Fibroblast of lung (primary cell): Measurements from ENCODE around the gene PFDN2. TPM values are rescaled to one million over a fixed set of nuclear protein-coding genes. Genes with fewer than 3 reads are reported as not detected.
A peak's percentile ranks its signal among the peaks of the same experiment; 100 is the strongest.

ENCODE experiments used
- DNase-seq, 2 donors: peaks; one replicate each; pipeline versions ENCODE4 v3.0.0 to v3.0.0-alpha.2; 2010; ENCODE audit warnings: low read depth in 2 of 2
- H2AFZ ChIP-seq: 2 replicates; pipeline ENCODE4 v1.5.1; 2012; ENCODE audit warnings: low read length, control low read depth, inconsistent platforms
- H3K27ac ChIP-seq: 2 replicates; pipeline ENCODE4 v1.5.1; 2011; ENCODE audit warnings: low read length, control low read depth; ENCODE audit not compliant: insufficient read depth
- H3K27me3 ChIP-seq: 2 replicates; pipeline ENCODE4 v1.5.1; 2011; ENCODE audit warnings: mild to moderate bottlenecking, low read length; ENCODE audit not compliant: control insufficient read depth, insufficient read depth
- H3K36me3 ChIP-seq: 2 replicates; pipeline ENCODE4 v1.5.1; 2011; ENCODE audit warnings: low read length; ENCODE audit not compliant: control insufficient read depth, insufficient read depth
- H3K4me1 ChIP-seq: 2 replicates; pipeline ENCODE4 v1.5.1; 2011; ENCODE audit warnings: low read length; ENCODE audit not compliant: control insufficient read depth, insufficient read depth; ENCODE audit errors: extremely low read depth
- H3K4me2 ChIP-seq: 2 replicates; pipeline ENCODE4 v1.5.1; 2011; ENCODE audit warnings: low read length, control low read depth; ENCODE audit not compliant: insufficient read depth; ENCODE audit errors: extremely low read depth
- H3K4me3 ChIP-seq, 4 experiments: fragments of 200-600 bp in 1 of 4; sonication (generic) in 1 of 4; replicated peaks in 1 of 4; 2 replicates each; pipeline ENCODE4 v1.5.1; 2011 to 2016; ENCODE audit warnings: low read length in 4 of 4, low read depth in 3 of 4, mild to moderate bottlenecking in 3 of 4, control low read depth in 2 of 4, inconsistent platforms in 1 of 4, mixed read lengths in 1 of 4; ENCODE audit not compliant: insufficient read depth in 1 of 4; ENCODE audit errors: control extremely low read depth in 1 of 4
- H3K79me2 ChIP-seq: 2 replicates; pipeline ENCODE4 v1.5.1; 2012; ENCODE audit warnings: mild to moderate bottlenecking, low read length, inconsistent platforms; ENCODE audit not compliant: control insufficient read depth, insufficient read depth
- H3K9ac ChIP-seq: 2 replicates; pipeline ENCODE4 v1.5.1; 2011; ENCODE audit warnings: mild to moderate bottlenecking, low read length, control low read depth; ENCODE audit not compliant: insufficient read depth
- H3K9me3 ChIP-seq: 2 replicates; pipeline ENCODE4 v1.5.1; 2012; ENCODE audit warnings: low read depth, low read length; ENCODE audit not compliant: control insufficient read depth, insufficient read depth
- H4K20me1 ChIP-seq: 2 replicates; pipeline ENCODE4 v1.5.1; 2011; ENCODE audit warnings: low read length; ENCODE audit not compliant: control insufficient read depth, insufficient read depth; ENCODE audit errors: extremely low read depth
- CTCF ChIP-seq, 2 donors: IDR thresholded peaks in 1 of 2; conservative IDR thresholded peaks in 1 of 2; 1 replicate in 1 of 2; 2 replicates in 1 of 2; pipeline ENCODE4 v1.5.1; 2011 to 2012; ENCODE audit warnings: low read length in 2 of 2, control low read depth in 1 of 2, inconsistent platforms in 1 of 2, low read depth in 1 of 2, mild to moderate bottlenecking in 1 of 2
- EZH2 ChIP-seq: IDR thresholded peaks from 2 replicates; pipeline ENCODE4 v1.5.1; 2012; ENCODE audit warnings: low read length, control low read depth, mild to moderate bottlenecking; ENCODE audit errors: missing control alignments
- polyA plus RNA-seq, 2 donors: library from polyadenylated mRNA; depleted of rRNA in 1 of 2; stranded (reverse) in 1 of 2; unstranded in 1 of 2; fragments of >200 nt; gene quantifications; 2 replicates each; pipeline ENCODE4 v1.2.1, GENCODE V29; 2011 to 2012; ENCODE audit warnings: missing spikeins in 1 of 2
- total RNA-seq: library from RNA; depleted of rRNA; stranded (reverse); fragments of >200 nt; gene quantifications from 2 replicates; pipeline ENCODE4 v1.2.1, GENCODE V29; 2014

PFDN2 gene
- total and polyA plus RNA-seq, 2 donors (not counting 1 experiment from before 2014, with no cell fraction given), result 39.6 to 145 TPM

GRCh38 chr1:161158316-161159010 lies 40.6 kb upstream of the PFDN2 start:
- Histone ChIP-seq H3K4me1 (peaks cover 7% of the 10 kb centered on the region), H3K79me2 (peaks cover 17% of the 10 kb centered on the region), H2AFZ (no peak overlapping the region), H3K4me2 (peak overlapping the region; percentile 49), H3K4me3 (peak overlapping the region in 2 of 4 experiments; percentile 71 to 93), H3K9ac (no peak overlapping the region), H3K27me3 (no peaks in the 10 kb centered on the region), H3K9me3 (no peaks in the 10 kb centered on the region), H3K36me3 (peaks cover 20% of the 10 kb centered on the region), H3K27ac (peak overlapping the region; percentile 68), H4K20me1 (no peaks in the 10 kb centered on the region)
- no peak for DNase-seq
- TF ChIP-seq CTCF (conservative IDR thresholded peaks at IDR 0.05 in 1 of 2, IDR thresholded peaks at IDR 0.05 in 1 of 2; ENCODE audit: low read depth in 1 of 2, low read length in 2 of 2) (no peak), EZH2 (no peak)

GRCh38 chr1:161157867-161158266 lies 40.0 kb upstream of the PFDN2 start:
- Histone ChIP-seq H3K4me3 (no peak overlapping the region), H2AFZ (no peak overlapping the region), H3K36me3 (peaks cover 20% of the 10 kb centered on the region), H3K4me2 (no peak overlapping the region), H3K9me3 (no peaks in the 10 kb centered on the region), H3K27ac (no peak overlapping the region), H4K20me1 (no peaks in the 10 kb centered on the region), H3K27me3 (no peaks in the 10 kb centered on the region), H3K9ac (no peak overlapping the region), H3K79me2 (peaks cover 17% of the 10 kb centered on the region), H3K4me1 (peaks cover 7% of the 10 kb centered on the region)
- no peak for TF ChIP-seq EZH2
- TF ChIP-seq CTCF (conservative IDR thresholded peaks at IDR 0.05 in 1 of 2, IDR thresholded peaks at IDR 0.05 in 1 of 2; ENCODE audit: low read depth in 1 of 2, low read length in 2 of 2), result no peak
- no peak for DNase-seq

- TF ChIP-seq EZH2 (no peak), CTCF (conservative IDR thresholded peaks at IDR 0.05 in 1 of 2, IDR thresholded peaks at IDR 0.05 in 1 of 2; ENCODE audit: low read depth in 1 of 2, low read length in 2 of 2) (no peak)
- H3K4me2 ChIP-seq, result peak within 1 kb of the TSS; percentile 83
- H3K9ac ChIP-seq, result peak within 1 kb of the TSS; percentile 99
- no peaks in the 10 kb centered on the region for H3K9me3 ChIP-seq
- H4K20me1 ChIP-seq, result no peaks in the 10 kb centered on the region
- H3K79me2 ChIP-seq, result peaks cover 1% of the 10 kb centered on the region
- peak within 1 kb of the TSS; percentile 100 for H3K27ac ChIP-seq
- no peaks in the 10 kb centered on the region for H3K4me1 ChIP-seq
- H3K36me3 ChIP-seq, result peaks cover 8% of the 10 kb centered on the region
- H3K27me3 ChIP-seq, result no peaks in the 10 kb centered on the region
- H3K4me3 ChIP-seq, result peak within 1 kb of the TSS; percentile 87 to 99 (median 96)
- DNase-seq, result peak; percentile 92 to 94
- peak within 1 kb of the TSS; percentile 99 for H2AFZ ChIP-seq
These were observed 36.0 kb upstream of the PFDN2 start, which contains the start of gene UFC1 for GRCh38 chr1:161153682-161154337. Gene UFC1, plus strand, starts transcription at chr1:161153978. Its CDS starts 20 bp downstream, at chr1:161153998.
